ENCODE data around the gene TPCN1.
"Not testable (repeated sequence)": the region's sequence is repeated elsewhere in the genome, so short reads cannot be mapped to it uniquely, and the experiment has no call there.

Gene TPCN1

GRCh38 chr12:113195598-113195997, 25.7 kb upstream of the TPCN1 start:
- in situ Hi-C loops (cut with MboI; ENCODE audit: low sequenced_read_pairs) = loop anchor here (10.0 kb wide), 2 partner anchors 99 to 229 kb away; partner anchors contain the start of gene SDSL

- in situ Hi-C loops (cut with MboI; ENCODE audit: low sequenced_read_pairs) = loop anchor here (10.0 kb wide), 2 partner anchors 98 to 228 kb away; partner anchors contain the start of gene SDSL
Measured at GRCh38 chr12:113196582-113196981, 24.7 kb upstream of the TPCN1 start.

DNA sequence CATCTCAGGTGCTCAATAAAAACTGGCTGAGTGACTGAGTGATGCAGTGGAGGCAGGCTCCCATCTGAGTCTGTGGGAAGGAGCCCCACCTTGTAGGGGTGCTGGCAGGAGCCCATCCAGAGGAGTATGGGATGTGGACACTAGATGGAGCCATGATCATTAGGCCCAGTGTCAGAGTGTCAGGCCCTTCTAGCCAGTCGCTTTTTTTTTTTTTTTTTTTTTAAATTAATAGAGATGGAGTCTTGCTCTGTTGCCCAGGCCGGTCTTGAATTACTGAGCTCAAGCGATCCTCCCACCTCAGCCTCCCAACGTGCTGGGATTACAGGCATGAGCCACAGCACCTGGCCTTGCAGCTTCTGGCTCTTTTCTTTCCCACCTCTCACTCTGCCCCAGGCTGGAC, 24.3 kb upstream of the TPCN1 start:
- in situ Hi-C loops (cut with MboI; ENCODE audit: low sequenced_read_pairs) = loop anchor here (10.0 kb wide), 2 partner anchors 98 to 228 kb away; partner anchors contain the start of gene SDSL

- in situ Hi-C loops (cut with MboI; ENCODE audit: low sequenced_read_pairs) = loop anchor here (10.0 kb wide), 2 partner anchors 97 to 227 kb away; partner anchors contain the start of gene SDSL
Measured at GRCh38 chr12:113197518-113198077, 23.7 kb upstream of the TPCN1 start.

- in situ Hi-C loops (cut with MboI; ENCODE audit: low sequenced_read_pairs) = loop anchor here (10.0 kb wide), 2 partner anchors 97 to 227 kb away; partner anchors contain the start of gene SDSL
Measured at GRCh38 chr12:113198296-113198695, 23.0 kb upstream of the TPCN1 start.

- in situ Hi-C loops (cut with MboI; ENCODE audit: low sequenced_read_pairs) = no loop called here
Measured at GRCh38 chr12:113200021-113200797, 21.1 kb upstream of the TPCN1 start.

DNA sequence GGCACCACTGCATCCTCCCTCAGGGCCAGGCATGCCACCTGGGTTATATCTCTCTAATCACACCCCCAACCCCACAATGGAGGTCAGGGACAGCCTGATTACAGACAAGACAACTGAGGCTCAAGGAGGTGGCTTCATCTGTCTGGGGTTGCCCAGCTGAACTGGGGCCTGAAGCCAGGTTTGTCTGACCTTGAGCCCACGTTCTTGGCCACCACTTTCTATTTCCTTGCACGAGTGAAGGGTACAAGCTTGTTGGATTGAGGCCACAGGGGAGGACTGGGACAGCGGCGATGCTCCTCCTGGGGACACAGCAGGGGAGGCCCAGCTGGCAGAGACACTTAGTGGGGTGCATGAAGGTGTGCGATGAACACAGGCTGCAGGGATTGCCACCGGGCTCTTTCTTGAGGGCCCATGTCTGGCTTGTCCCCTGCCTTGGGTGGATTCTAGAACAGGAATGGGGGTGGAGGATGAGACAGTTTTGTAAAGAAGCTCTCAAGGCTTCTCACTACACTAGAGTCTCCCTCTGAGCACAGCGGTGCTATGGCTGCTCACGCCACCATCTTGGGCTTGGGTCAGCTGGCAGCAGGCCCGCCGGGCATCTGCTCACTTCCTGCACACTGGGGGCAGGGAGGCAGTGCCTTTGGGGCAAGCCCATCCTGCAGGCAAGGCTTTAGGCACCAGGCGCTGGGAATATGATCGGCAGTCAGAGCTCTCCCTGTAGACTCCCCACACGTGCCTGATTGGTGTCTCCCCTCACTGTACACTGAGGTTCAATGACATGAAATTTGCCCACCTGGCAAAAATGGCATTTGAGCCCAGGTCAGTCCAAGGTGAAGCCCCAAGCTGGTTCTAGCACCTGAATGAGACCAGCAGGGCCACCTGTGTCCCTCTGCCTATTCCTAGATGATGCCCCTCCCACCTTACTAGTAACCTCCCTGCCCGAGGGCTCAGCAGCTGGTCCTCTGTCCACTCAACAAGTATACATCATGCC, 19.8 kb upstream of the TPCN1 start:
- in situ Hi-C loops (cut with MboI; ENCODE audit: low sequenced_read_pairs) = no loop called here

- in situ Hi-C loops (cut with MboI; ENCODE audit: low sequenced_read_pairs) = no loop called here
Measured at GRCh38 chr12:113202300-113203075, 18.8 kb upstream of the TPCN1 start.

DNA sequence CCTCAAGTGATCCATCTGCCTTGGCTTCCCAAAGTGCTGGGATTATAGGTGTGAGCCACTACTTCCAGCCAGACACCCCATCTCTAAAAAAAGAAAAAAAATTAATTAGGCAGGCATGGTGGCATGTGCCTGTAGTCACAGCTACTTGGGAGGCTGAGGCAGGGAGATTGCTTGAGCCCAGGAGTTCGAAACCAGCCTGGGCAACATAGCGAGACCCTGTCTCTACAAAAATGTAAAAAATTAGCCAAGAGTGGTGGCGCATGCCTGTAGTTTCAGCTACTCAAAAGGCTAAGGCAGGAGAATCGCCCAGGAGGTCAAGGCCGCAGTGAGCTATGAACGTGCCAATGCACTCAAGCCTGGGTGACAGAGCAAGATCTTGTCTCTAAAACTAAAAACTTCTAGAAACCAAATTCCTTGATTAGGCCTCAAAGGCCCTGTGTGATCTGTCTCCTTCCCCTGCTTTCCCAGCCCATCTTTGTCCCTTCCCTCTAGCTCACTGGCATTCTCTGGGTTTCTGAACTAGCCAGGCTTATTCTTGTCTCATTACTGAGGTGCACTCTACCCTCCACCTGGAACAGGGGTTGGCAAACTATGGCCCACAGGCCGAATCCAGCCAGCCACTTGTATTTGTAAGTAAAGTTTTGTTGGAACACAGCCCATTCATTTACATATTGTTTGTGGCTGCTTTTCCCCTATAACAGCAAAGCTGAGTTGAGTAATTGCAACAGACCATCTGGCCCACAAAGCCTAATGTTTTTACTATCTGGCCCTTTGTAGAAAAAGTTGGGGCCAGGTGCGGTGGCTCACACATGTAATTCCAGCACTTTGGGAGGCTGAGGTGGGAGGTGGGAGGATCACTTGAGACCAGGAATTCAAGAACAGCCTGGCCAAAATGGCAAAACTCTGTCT, 17.2 kb upstream of the TPCN1 start:
- in situ Hi-C loops (cut with MboI; ENCODE audit: low sequenced_read_pairs) = no loop called here

GRCh38 chr12:113204804-113205203, 16.5 kb upstream of the TPCN1 start:
- in situ Hi-C loops (cut with MboI; ENCODE audit: low sequenced_read_pairs) = no loop called here

DNA sequence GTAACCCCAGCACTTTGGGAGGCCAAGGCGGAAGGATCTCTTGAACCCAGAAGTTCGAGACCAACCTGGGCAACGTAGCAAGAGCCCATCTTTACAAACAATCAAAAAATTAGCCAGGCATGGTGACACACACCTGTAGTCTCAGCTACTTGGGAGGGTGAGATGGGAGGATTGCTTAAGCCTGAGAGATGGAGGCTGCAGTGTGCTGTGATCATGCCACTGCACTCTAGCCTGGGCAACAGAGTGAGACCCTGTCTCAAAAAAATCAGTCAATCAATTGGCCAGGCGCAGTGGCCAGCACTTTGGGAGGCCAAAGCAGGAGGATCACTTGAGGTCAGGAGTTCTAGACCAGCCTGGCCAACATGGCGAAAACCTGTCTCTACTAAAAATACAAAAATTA, 14.5 kb upstream of the TPCN1 start:
- in situ Hi-C loops (cut with MboI; ENCODE audit: low sequenced_read_pairs) = not testable (repeated sequence)

DNA sequence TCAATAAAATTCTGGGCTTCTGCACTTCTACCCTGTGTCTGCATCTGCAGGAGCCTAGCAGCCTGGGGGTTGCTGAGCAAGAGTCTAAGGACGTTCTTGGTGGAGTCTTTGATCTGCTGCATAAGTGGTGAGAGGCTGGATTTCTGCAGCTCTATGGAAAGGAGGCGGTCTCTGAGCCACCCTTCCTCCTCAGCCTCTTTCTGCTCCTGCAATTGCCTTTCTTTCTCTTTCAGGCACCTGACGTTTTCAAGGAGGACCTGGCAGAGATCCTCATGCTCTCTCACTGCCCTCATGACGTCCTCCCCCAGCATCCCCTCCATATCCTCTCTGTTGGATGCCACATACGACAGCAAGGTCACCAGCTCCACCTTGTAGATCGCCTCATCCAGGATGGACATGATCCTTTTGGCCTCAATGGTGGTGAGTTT, 13.6 kb upstream of the TPCN1 start:
- in situ Hi-C loops (cut with MboI; ENCODE audit: low sequenced_read_pairs) = no loop called here

DNA sequence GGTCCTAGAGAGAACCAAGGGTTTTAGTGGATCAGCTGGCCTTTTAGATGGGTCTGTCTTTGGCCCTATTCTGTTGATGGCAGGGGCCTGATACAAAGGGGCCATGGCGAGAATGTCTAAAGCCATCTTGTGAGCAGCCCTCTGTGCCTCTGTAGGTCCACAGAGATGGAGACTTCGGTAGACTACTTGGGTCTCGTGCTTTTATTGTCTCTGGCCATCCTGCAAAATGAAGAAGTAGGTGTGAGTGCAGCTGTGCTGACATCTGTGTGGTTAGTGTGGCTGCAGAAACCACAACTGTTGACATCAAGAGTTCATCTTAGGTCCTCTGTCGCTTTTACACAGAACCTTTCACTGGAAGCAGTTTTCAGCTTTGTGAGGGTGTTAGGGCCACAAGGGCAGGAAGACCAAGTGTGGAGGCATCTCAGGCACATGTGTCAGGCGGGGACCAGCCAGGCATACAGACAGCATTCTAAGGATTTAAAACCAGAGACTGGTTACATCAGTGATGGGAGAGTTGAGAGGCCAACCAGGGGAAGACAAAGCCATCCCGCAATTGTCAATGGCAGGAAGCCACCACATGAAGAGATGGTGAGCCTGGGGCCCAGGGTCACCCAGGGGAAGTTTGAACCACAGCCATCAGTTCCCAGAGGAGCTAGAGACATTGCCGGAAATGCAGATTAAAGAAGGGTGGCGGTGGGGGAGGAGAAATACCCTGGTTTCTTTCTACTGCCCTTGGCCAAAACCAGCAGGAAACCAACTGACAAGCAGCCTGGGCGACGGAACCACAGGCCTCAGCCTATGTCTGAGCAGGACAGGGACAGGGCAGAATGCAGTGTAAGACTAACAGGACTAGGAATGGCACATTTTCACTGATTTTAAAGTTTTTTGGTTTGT, 13.0 kb upstream of the TPCN1 start:
- in situ Hi-C loops (cut with MboI; ENCODE audit: low sequenced_read_pairs) = no loop called here

DNA sequence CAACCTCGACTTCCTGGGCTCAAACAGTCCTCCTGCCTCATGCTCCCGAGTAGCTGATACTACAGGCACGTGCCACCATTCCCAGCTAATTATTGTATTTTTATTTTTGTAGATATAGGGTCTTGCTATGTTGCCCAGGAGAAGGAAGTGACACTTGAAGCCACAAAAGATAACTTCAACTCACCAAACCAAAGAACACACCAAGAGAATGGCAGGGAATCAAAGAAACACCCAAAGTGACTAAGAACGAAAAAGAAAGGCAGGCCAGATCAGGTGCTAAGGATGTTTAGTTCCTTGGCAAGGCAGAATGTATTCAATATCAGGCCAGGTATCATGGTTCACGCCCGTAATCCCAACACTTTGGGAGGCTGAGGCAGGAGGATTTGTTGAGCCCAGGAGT, 10.1 kb upstream of the TPCN1 start:
- in situ Hi-C loops (cut with MboI; ENCODE audit: low sequenced_read_pairs) = no loop called here

DNA sequence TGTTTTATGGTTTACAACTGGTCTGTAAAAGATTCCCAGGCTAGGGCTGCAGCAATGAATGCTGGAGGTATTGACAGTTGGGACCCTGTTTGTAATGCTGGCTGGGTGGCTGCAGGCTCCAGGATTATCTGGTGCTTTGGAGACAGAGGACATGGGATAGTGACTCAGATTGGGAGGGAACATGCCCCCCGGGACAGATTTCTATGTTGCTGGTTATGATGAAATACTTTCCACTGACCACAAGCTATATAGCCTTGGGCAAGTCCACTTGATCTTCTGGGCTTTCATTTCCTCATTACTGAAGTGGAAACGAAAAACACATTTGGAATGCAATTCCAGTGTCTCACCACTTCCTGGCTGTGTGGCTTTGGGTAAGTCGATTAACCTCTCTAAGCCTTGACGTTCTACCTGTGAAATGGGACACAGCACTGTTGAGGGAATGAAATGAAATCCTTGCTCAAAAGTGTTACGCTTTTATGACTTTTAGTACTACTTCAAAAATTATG, 6.3 kb upstream of the TPCN1 start:
- in situ Hi-C loops (cut with MboI; ENCODE audit: low sequenced_read_pairs) = no loop called here

DNA sequence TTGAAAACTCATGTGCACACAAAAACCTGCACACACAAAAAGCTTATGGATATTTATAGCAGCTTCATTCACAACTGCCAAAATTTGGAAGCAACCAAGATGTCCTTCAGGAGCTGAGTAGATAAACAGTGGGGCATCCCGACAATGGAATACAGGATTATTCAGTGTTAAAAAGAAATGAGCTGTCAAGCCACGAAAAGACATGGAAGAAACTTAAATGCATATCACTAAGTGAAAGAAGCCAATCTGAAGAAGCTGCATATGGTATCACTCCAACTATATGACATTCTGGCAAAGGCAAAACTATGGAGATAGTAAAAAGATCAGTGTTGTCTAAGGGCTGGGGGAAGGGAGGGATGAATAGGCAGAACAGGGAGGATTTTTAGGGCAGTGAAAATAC, 5.2 kb upstream of the TPCN1 start:
- in situ Hi-C loops (cut with MboI; ENCODE audit: low sequenced_read_pairs) = no loop called here

DNA sequence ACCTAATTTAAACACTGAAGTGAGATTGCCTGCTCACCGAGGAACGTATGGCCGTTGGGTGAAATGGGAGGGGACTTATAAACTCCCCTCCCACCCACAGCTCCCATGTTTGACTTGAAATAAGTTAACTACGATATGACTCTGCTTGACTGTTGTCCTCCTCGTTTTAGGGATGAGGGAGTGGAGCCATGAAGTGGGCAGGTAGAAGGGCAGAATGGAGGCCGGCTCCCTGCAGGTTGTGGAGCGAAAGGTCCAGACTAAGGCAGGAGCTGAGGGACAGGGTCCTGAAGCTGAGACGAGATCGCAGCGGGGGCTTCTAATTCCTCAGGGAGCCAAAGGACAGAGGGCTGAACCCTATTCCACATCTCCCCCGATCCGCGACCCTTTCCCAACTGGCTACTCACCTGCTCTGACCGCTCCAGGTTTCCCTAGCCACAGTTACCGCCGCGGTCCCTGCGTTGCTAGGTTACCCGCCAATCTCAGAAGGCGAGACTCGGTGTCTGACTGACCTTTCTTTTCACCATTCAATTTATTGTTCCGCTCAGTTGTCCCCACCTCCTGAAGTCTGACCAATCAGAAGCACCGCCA, 577 bp upstream of the TPCN1 start:
- in situ Hi-C loops (cut with MboI; ENCODE audit: low sequenced_read_pairs) = no loop called here
